K562 (cell line): ENCODE data around the gene SERPINF2. TPM values are rescaled to one million over a fixed set of nuclear protein-coding genes. Genes with fewer than 3 reads are reported as not detected.

Experiments
- E2F8 ChIP-seq: fragments of 450-650 bp; IDR thresholded peaks from 2 replicates; pipeline ENCODE4 v1.7.1; 2018; ENCODE audit warnings: mild to moderate bottlenecking, low read depth; ENCODE audit not compliant: partially characterized antibody
- FOXP4 ChIP-seq: sonication (generic); formaldehyde crosslinking; IDR thresholded peaks from 2 replicates; pipeline ENCODE4 v1.8.0; 2022; ENCODE audit warnings: mild to moderate bottlenecking, missing genetic modification reagents, borderline replicate concordance
- IRF1 ChIP-seq: sonication (generic); formaldehyde crosslinking; IDR thresholded peaks from 2 replicates; pipeline ENCODE4 v1.8.0; 2022; ENCODE audit warnings: missing genetic modification reagents, mild to moderate bottlenecking, borderline replicate concordance
- KDM5B ChIP-seq: fragments of 200-600 bp; sonication (generic); IDR thresholded peaks from 2 replicates; pipeline ENCODE4 v1.6.1; 2012; ENCODE audit warnings: low read depth, mild to moderate bottlenecking, moderate library complexity, low read length, control low read depth, inconsistent platforms; ENCODE audit not compliant: insufficient replicate concordance
- REST ChIP-seq, 2 experiments: fragments of 450-650 bp; formaldehyde crosslinking in 1 of 2; IDR thresholded peaks; 2 replicates each; pipeline versions ENCODE4 v1.4.0 to v1.6.1; 2014 to 2020; ENCODE audit warnings: mild to moderate bottlenecking in 2 of 2, borderline replicate concordance in 1 of 2, low read depth in 1 of 2
- SMAD1 ChIP-seq: fragments of 150-350 bp; IDR thresholded peaks from 2 replicates; pipeline ENCODE4 v1.6.1; 2014; ENCODE audit warnings: low read length, low read depth; ENCODE audit not compliant: partially characterized antibody
- ZNF224 ChIP-seq: sonication (generic); formaldehyde crosslinking; IDR thresholded peaks from 2 replicates; pipeline ENCODE4 v1.8.0; 2022; ENCODE audit warnings: mild to moderate bottlenecking, missing genetic modification reagents
- ZNF639 ChIP-seq, 2 experiments: fragments of 200-800 bp in 1 of 2; sonication (Bioruptor generic) in 1 of 2; sonication (generic) in 1 of 2; formaldehyde crosslinking in 1 of 2; IDR thresholded peaks in 1 of 2; conservative IDR thresholded peaks in 1 of 2; 2 replicates each; pipeline versions ENCODE4 v1.5.0 to v1.6.1; 2016 to 2020; ENCODE audit warnings: missing compliant biosample characterization in 1 of 2, missing genetic modification characterization in 1 of 2, missing genetic modification reagents in 1 of 2
- polyA plus RNA-seq, 8 experiments: library from polyadenylated mRNA; depleted of rRNA in 4 of 8; stranded (reverse) in 5 of 8; unstranded in 3 of 8; fragments of >200 nt; fragmentation: Nextera tagmentation in 2 of 8; fragmentation: Illumina TruSeq in 1 of 8; extraction: Ambion mirVana in 2 of 8; extraction: Trizol in 1 of 8; gene quantifications; 2 replicates each; pipeline versions ENCODE4 v1.2.1 to v1.2.3, GENCODE V29; 2011 to 2014; ENCODE audit warnings: inconsistent platforms in 1 of 8, missing spikeins in 1 of 8
- total RNA-seq, 7 experiments: library from RNA; depleted of rRNA in 6 of 7; stranded (reverse); fragments of >200 nt in 6 of 7; fragmentation: Illumina TruSeq in 2 of 7; extraction: Trizol in 2 of 7; gene quantifications; 2 replicates each; pipeline versions ENCODE4 v1.2.1 to v1.2.3, GENCODE V29; 2011 to 2021; ENCODE audit warnings: low replicate concordance in 1 of 7

The SERPINF2 gene
- total and polyA plus RNA-seq, 9 of the 15 experiments (the other 6 are each of a cell fraction or from before 2014, with no cell fraction given), result 0.22 TPM; not detected in 8

GRCh38 chr17:1730326-1731193 lies 12.1 kb upstream of the SERPINF2 start (continued):
- TF ChIP-seq E2F8 (no peak), ZNF224 (CRISPR knock-in tag) (no peak), KDM5B (peak; percentile 19), ZNF639 (CRISPR knock-in tag; conservative IDR thresholded peaks at IDR 0.05 in 1 of 2, IDR thresholded peaks at IDR 0.05 in 1 of 2) (peak in 1 of 2 experiments; percentile 47; a peak in 2 of 4 replicates), FOXP4 (CRISPR knock-in tag) (peak; percentile 70; the same call in 1 of the 2 replicates), SMAD1 (peak; percentile 55), REST (IDR thresholded peaks at IDR 0.05; ENCODE audit: borderline replicate concordance) (no peak), REST (CRISPR knock-in tag; IDR thresholded peaks at IDR 0.05; ENCODE audit: low read depth) (no peak), IRF1 (CRISPR knock-in tag) (no peak; the same call in 1 of the 2 replicates)
